ENCODE measurements around the gene FBXL5.

FBXL5 gene

GRCh38 chr4:15563871-15564270 is 91.3 kb downstream of the FBXL5 start:
- in situ Hi-C loops (cut with MboI; ENCODE audit: low sequenced_read_pairs): no loop called here

GRCh38 chr4:15562623-15563022 is 92.5 kb downstream of the FBXL5 start:
- in situ Hi-C loops (cut with MboI; ENCODE audit: low sequenced_read_pairs): no loop called here

GRCh38 chr4:15562114-15562513 is 93.0 kb downstream of the FBXL5 start:
- in situ Hi-C loops (cut with MboI; ENCODE audit: low sequenced_read_pairs): no loop called here

- in situ Hi-C loops (cut with MboI; ENCODE audit: low sequenced_read_pairs): no loop called here
These were observed 96.6 kb downstream of the FBXL5 start for GRCh38 chr4:15558561-15558960.

GRCh38 chr4:15557786-15558550 is 97.2 kb downstream of the FBXL5 start:
- in situ Hi-C loops (cut with MboI; ENCODE audit: low sequenced_read_pairs): no loop called here

GRCh38 chr4:15556511-15557092 is 98.6 kb downstream of the FBXL5 start:
- in situ Hi-C loops (cut with MboI; ENCODE audit: low sequenced_read_pairs): no loop called here
